ENCODE results near the gene GLIS1.

GLIS1 gene

DNA sequence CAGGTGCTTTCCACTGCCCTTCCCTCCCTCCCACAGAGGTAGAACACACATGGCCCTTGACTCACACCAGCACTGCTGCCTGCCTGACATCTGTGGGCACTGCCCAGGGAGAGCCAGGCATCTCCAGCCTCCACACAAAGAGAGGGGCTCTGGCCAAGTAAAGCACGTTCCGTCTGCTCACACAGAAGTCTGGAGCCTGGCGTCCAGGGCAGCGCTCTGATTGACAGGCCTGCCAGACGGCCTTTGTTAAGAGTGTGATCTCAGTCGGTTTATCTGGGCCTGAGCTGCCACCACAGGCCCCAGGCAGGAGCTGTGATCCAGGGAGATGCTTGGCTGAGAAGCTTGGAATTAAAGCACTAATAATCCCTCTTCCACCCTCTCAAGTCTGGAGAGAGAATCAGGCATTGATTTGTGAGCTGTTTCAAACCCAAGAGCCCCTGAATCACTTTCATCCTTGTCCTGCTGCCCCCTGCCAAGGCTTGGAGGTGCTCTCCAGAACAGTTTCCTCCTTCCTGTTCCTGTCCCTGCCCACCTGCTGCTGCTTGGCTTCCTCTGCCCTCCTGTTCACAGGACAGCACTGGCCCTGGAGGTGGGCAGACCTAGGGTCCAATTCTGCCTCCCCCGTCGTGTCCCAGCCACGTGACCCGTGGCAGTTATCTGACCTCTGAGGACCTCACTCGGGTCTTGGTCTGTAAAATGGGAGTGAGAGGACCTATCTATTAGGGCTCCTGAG is 276.0 kb downstream of the GLIS1 start:
- no peak for DNase-seq (ENCODE audit: low read depth)

DNA sequence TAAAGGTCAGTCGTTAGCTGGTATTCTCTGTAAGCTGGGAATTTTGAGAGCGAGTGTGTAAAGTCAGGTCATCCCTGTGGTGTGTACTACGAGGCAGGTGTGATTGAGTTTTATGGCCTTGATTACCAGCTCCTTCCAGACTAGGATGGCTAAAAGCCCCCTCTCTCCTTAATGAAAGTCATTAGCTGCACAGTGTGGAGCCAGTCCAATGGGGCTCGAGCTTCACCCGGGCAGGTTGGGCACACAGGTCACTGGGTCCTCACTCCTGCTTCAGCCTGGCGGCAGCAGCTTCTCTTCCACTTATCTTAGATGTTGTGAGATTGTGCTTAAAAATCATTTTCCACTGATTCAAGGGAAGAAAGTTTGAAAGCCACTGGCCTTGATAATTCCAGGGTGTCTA is 276.8 kb downstream of the GLIS1 start:
- DNase-seq (ENCODE audit: low read depth): no peak

DNA sequence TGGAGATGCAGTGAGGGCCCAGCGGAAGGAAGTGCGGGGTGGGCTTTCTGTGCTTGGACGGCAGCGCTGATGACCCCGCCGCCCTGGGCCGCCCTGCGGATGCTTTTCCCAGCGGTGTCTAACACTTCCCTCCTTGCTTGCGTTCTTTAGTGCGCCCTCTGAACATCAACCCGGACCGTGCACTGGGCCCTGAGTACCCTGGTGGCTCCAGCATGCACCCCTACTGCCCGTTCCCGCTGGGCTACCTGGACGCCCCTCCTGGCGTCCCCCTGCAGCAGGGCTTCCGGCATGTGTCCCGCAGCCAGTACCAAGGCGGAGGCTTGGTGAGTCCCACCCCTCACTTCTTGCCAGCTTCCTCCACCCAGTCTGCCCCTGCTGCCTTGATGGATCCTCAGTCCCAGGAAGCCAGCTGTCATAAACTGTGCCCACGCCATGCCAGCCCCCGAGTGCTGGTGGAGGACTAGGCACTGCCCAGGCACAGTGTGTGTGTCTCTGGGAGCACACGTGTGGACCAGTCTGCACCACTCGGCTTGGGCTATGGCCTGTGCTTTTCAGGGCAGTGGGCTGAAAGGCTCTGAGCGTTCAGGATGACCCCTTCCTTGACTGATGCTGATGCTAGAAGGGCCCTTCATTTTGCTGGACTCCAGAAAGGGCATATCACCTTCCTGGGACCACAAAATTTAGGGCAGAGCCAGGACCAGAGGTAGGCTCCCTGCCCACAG is 277.5 kb downstream of the GLIS1 start:
- DNase-seq (ENCODE audit: low read depth): no peak

DNA sequence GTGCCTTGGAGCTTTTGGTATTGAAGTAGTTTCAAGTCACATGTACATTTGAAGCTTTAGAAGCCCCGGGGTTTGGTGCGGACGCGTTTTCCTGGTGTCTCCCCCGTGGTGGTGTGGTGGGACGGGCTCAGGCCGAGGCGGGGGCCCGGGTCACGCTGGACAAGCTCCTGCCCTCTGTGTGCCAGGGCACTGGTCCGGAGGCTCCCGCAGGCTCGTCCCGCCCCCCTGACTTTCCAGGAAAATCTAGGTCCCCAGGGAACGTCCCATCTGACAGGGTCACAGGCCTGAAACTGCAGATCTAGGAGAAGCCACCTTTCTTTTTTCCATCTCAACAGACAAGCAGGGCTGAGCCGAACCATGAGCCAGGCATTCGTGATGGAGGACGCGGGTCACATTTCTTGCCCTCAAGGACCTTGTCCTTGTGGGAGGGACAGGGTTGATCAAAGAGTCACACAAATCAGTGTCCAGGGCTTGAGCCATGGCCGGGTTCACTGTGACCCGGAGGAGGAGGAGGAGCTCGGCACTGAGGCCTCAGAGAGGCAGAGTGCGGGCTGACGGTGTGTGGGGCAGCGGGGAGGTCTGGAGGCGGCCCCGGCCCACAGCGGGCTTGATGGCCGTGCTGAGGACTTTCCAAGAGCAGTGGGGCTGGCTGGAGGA is 278.2 kb downstream of the GLIS1 start:
- no peak for DNase-seq (ENCODE audit: low read depth)

DNA sequence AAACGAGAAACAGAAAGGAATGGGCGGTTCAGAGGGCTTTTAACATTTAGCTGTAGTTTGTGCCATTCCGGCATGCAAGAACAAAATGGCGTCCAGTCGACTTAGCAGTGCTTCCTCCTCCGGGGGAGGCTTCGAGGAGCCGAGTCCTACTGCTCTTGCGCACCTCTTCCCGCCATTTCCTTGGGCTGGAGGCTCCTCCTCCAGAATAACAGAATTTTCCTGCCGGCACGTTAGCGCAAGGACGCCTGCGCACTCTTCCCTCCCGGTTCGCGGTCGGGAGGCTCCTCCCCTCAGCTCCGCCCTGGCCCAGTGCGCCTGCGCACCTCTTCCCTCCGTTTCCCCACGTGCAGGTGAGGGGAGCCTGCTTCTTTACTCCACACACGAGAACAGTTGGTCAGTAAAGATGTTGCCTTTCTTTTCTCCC is 278.7 kb downstream of the GLIS1 start:
- DNase-seq (ENCODE audit: low read depth): no peak

DNA sequence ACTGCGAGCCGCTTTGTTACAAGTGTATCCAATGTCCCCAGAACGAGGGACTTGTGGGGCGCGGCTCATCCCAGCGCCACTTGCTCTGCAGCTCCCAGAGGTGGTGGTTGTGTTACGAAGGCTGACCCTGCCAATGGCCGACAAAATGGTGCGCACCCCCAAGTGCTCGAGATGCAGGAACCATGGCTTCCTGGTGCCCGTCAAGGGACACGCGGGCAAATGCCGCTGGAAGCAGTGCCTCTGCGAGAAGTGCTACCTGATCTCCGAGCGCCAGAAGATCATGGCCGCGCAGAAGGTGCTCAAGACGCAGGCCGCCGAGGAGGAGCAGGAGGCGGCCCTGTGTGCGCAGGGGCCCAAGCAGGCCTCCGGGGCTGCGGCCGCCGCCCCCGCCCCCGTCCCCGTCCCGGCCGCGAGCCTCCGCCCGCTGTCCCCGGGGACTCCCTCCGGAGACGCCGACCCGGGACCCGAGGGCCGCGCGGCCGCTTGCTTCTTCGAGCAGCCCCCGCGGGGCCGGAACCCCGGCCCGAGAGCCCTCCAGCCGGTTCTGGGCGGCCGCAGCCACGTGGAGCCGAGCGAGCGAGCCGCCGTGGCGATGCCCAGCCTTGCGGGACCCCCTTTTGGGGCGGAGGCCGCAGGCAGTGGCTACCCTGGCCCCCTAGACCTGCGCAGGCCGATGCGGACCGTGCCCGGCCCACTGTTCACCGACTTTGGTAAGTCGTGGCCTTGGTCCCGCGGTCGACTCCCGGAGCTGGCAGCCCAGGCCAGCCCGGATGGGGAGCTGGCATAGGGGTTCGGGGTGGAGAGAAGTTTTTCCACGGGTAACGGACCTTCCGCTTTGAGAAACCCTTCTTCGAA is 279.4 kb downstream of the GLIS1 start, which contains the start of gene DMRTB1:
DMRTB1 (plus strand) TSS at position 79 of the 855 bp plus-strand sequence; CDS start at position 134, 55 bp downstream.
- no peak for DNase-seq (ENCODE audit: low read depth)

DNA sequence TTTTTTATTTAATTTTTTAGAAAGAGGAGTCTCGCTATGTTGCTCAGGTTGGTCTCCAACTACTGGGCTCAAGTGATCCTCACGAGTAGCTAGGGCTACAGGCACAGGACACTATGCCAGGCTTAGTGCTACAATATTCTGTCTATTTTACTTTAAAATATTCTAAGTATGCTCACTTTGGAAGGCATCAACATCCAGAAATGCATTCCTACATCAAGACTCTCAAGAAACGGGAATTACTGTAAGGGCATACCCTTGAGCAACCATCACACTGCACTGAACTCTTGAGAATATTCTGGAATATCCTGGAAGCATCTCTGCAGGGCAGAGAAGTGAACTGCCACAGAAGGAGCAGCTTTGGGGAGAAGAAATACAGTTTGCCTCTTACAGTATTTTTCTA is 280.3 kb downstream of the GLIS1 start:
- no peak for DNase-seq (ENCODE audit: low read depth)
